Heart left ventricle (tissue), 13 donors: ENCODE data around the gene TRIM7.

Source experiments
- CTCF ChIP-seq, 12 donors: fragments of 200-600 bp; sonication (generic) in 4 of 12; IDR thresholded peaks; one replicate each; pipeline versions ENCODE4 v1.5.0 to v1.8.0; 2018 to 2022; ENCODE audit warnings: antibody characterized with exemption in 12 of 12, mild to moderate bottlenecking in 5 of 12
- POLR2A ChIP-seq, 2 donors: fragments of 450-650 bp; IDR thresholded peaks; one replicate each; pipeline ENCODE4 v1.6.1; 2017; ENCODE audit warnings: antibody characterized with exemption in 2 of 2, mild to moderate bottlenecking in 2 of 2, moderate library complexity in 2 of 2
- donor health status: ischemic (EF 13 %, LVEDD 7.1; RV severe dilation, severe dysfunction).
- donor health status: DM: no; HTN: yes; CAD: no.
- donor health status: DM: no; HTN: no; CAD: no.
- donor health status: ischemic (EF 25% LVEDD 6.9; RV normal size, moderate dysfunction).
- donor health status: ischemic (EF 25% LVEDD 5.7; RV mildly dilated, moderate dysfunction).
- donor health status: ischemic (EF 35%, LVEDD 5.7; RV mildly dilated, moderate dysfunction).
- donor health status: nonischemic (EF 11% LVEDD 7.7; RV severe dilation, severe dysfunction).
- donor health status: DM: yes; HTN: yes; CAD: no.
- donor health status: PGD.
- donor health status: ischemic (EF 29% LVEDD 5.4; RV normal size, mild dysfunction).
- donor health status: nonischemic (EF 23%, LVEDD 6.1; RV moderate dilation, normal function).

DNA sequence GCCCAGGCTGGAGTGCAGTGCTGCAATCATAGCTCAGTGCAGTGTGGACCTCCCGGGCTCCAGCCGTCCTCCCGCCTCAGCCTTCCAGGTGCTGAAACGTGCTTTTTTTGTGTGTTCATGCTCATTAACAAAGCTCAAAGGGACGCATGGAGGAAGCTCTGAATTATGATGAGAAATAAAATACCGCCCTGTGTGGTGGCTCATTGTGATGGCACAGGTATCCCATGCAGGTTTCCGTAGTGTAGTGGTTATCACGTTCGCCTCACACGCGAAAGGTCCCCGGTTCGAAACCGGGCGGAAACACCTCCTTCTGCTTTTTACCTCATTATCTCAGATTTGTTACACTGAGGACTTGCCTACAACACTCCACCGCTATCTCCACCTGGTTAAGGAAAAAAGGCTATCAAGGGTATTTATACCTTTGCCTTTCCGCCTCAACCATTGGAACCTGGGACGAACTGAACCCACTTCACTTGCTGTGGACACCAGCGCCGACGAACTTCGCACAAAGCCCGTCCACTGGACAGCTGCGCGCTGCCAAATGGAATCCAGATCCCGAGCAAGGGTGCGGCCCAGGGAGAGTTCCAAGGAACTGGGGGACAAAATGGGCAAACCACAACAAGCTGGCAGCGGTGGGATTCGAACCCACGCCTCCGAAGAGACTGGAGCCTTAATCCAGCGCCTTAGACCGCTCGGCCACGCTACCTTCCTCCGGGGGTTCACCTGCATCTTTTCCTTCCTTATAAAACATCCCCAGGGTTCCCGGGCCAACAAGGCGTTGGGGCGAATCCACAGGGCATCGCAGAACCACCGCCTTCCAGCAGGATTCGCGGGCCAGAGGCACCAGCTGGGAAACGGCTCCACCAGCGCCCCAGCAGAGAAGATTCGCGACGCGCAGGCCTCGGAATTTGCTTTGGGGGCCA lies 31.3 kb downstream of the TRIM7 start:
- no peak for TF ChIP-seq CTCF (IDR thresholded peaks at IDR 0.05)
- TF ChIP-seq POLR2A (IDR thresholded peaks at IDR 0.05) = no peak
